Measurements from ENCODE around the gene APOBEC3H.

Gene APOBEC3H

DNA sequence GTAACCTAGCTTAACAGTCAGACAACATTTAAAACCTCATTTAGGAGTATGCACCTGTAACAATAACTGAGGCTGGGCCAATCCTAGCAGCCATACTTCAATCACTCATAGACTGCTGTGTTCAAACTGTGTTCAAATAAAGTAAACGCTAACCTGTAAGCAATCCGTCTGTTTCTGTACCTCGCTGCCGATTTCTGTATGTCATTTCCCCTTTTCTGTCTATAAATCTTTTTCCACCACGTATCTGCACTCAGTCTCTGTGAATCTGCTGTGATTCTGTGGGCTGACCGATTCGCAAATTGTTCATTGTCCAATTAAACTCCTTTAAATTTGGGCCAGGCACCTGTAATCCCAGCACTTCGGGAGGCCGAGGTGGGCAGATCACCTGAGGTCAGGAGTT lies 12.3 kb downstream of the APOBEC3H start:
- DNase-seq (ENCODE audit: low read depth), result no peak
- H3K4me3 ChIP-seq (ENCODE audit: low read depth, low read length), result no peak overlapping the region
- TF ChIP-seq CTCF (IDR thresholded peaks at IDR 0.05; ENCODE audit: insufficient read depth, low read depth, low read length, missing control alignments), result no peak

GRCh38 chr22:39110631-39111561 lies 13.9 kb downstream of the APOBEC3H start:
- TF ChIP-seq CTCF (IDR thresholded peaks at IDR 0.05; ENCODE audit: insufficient read depth, low read depth, low read length, missing control alignments), result no peak

GRCh38 chr22:39114112-39114511 lies 17.1 kb downstream of the APOBEC3H start:
- no peak for TF ChIP-seq CTCF (IDR thresholded peaks at IDR 0.05; ENCODE audit: insufficient read depth, low read depth, low read length, missing control alignments)
- DNase-seq (ENCODE audit: low read depth), result no peak
- no peak overlapping the region for H3K4me3 ChIP-seq (ENCODE audit: low read depth, low read length)

More at GRCh38 chr22:39110631-39111561, 13.9 kb downstream of the APOBEC3H start:
- peak; percentile 38 for DNase-seq (ENCODE audit: low read depth)
- H3K4me3 ChIP-seq (ENCODE audit: low read depth, low read length), result no peak overlapping the region

DNA sequence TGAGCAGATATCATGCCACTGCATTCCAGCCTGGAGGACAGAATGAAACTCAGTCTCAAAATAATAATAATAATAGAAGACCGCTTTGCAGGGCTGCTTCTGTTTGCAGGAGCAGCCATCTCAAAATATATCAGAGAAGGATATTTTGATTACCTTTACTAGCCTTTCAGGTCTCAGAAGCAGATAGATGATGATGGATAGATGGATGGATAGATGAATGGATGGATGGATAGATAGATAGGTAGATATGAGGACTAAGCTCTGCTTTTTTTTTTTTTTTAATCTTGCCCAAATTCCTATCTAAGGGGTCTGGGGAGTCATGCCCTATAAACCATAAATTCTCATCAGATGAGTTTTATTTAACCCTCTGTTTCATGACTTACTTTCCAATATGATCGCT lies 18.5 kb downstream of the APOBEC3H start:
- no peak overlapping the region; the same call in 1 of the 2 replicates for H3K4me3 ChIP-seq (ENCODE audit: low read depth, low read length)
- no peak for TF ChIP-seq CTCF (IDR thresholded peaks at IDR 0.05; ENCODE audit: insufficient read depth, low read depth, low read length, missing control alignments)
- no peak for DNase-seq (ENCODE audit: low read depth)

DNA sequence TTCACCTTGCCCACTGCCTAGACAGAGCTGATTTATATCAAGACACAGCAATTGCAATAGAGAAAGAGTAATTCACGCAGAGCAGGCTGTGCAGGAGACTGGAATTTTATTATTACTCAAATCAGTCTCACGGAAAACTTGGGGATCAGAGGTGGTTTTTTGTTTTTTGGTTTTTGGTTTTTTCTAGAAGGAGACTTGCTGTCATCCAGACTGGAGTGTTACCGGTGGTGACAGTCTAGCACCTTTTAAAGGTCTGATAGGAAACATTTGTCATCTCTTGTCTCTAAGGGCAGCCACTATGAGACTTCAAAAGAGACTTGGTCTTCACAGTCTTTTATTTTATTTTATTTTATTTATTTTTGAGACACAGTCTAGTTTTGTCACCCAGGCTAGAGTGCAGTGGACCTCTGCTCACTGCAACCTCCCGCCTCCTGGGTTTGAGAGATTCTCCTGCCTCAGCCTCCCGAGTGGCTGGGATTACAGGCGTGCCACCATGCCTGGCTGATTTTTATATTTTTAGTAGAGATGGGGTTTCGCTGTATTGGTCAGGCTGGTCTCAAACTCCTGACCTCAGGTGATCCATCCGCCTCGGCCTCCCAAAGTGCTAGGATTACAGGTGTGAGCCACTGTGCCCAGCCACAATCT lies 19.1 kb downstream of the APOBEC3H start:
- no peak for TF ChIP-seq CTCF (IDR thresholded peaks at IDR 0.05; ENCODE audit: insufficient read depth, low read depth, low read length, missing control alignments)
- H3K4me3 ChIP-seq (ENCODE audit: low read depth, low read length), result no peak overlapping the region; the same call in none of the 2 replicates
- peak; percentile 57 for DNase-seq (ENCODE audit: low read depth)

DNA sequence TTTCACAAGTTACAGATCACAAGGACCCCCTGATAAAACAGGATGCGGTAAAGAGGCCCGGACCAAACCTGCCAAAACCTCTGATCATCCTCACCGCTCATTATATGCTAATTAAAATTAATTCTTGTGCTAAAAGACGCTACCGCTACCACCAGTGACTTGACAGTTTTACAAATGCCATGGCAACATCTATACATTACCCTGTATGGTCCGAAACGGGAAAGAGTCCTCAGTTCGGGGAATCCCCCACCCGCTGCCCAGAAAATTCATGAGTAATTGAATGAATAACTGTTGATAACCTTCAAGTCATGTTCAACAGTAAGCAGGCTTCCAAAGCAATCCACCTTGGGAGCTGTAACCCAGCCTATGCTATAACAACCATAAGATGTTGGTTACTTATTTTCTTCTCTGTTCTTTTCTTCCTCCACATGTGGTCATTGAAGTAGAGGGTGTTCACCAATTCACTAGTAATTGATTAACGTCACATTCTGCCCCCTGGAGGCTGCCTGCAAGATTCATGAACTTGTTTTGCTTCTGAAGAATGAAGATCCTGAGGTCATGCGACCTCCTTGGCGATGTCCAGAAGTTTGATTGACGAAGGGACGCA lies 20.6 kb downstream of the APOBEC3H start:
- DNase-seq (ENCODE audit: low read depth), result peak; percentile 92
- peak overlapping the region; percentile 10; the same call in 1 of the 2 replicates for H3K4me3 ChIP-seq (ENCODE audit: low read depth, low read length)
- peak; percentile 58 for TF ChIP-seq CTCF (IDR thresholded peaks at IDR 0.05; ENCODE audit: insufficient read depth, low read depth, low read length, missing control alignments)

Measured in GM12865 (cell line).